Measurements from ENCODE around the gene GTF2A1L. TPM values are rescaled to one million over a fixed set of nuclear protein-coding genes. Genes with fewer than 3 reads are reported as not detected.

Gene GTF2A1L
- total RNA-seq, 2 experiments from 2014 or later = not detected

DNA sequence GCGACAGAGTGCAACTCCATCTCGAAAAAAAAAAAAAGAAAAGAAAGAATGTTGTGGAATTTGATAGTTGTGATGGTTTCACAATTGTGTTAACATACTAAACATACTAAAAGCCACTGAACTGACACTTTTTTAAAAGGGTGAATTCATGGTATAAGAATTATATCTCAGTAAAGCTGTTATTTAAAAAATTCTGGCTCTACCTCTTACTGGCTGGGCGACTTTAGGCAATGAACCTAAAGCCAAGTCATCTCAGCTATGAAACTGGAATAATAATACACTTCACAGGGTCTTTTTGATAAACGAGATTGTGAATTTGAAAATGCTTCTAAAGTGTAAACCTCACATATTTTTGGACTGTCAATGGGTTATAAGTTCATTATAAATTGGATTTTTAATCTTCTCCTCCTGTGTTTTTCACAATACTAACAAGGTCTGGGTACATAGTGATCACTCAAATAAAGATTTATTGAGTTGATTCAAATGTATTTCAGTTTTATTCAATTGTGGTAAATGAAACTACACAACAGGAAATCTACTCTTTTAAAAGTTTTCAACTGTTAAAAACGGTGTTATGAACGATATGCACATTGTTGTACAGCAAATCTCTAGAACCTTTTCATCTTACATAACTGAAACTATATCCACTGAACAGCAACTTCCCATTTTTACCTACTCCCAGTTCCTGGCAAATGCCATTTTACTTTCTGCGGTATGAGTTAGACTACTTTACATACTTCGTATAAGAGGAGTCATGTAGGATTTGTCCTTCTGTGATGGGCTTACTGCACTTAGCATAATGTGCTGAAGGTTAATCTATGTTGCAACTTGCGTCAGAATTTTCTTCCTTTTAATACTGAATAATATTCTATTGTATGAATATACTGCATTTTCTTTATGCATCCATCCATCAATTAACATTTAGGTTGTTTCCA lies 43.0 kb upstream of the GTF2A1L start:
- no peak for DNase-seq
- Mint-ChIP-seq H3K9me3 (no peaks in the 10 kb centered on the region), H3K27ac (no peak overlapping the region), H3K4me3 (no peak overlapping the region), H3K36me3 (ENCODE audit: low read depth) (no peaks in the 10 kb centered on the region), H3K4me1 (ENCODE audit: low read depth) (peaks cover 6% of the 10 kb centered on the region), H3K27me3 (no peaks in the 10 kb centered on the region)
- TF ChIP-seq, protein P1, sequence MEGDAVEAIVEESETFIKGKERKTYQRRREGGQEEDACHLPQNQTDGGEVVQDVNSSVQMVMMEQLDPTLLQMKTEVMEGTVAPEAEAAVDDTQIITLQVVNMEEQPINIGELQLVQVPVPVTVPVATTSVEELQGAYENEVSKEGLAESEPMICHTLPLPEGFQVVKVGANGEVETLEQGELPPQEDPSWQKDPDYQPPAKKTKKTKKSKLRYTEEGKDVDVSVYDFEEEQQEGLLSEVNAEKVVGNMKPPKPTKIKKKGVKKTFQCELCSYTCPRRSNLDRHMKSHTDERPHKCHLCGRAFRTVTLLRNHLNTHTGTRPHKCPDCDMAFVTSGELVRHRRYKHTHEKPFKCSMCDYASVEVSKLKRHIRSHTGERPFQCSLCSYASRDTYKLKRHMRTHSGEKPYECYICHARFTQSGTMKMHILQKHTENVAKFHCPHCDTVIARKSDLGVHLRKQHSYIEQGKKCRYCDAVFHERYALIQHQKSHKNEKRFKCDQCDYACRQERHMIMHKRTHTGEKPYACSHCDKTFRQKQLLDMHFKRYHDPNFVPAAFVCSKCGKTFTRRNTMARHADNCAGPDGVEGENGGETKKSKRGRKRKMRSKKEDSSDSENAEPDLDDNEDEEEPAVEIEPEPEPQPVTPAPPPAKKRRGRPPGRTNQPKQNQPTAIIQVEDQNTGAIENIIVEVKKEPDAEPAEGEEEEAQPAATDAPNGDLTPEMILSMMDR (IDR thresholded peaks at IDR 0.05) = no peak
- ChIA-PET CTCF (no interaction called here), POLR2A (no interaction called here)
- ATAC-seq = no peak
- intact Hi-C loops (cut with micrococcal nuclease) = no loop called here

DNA sequence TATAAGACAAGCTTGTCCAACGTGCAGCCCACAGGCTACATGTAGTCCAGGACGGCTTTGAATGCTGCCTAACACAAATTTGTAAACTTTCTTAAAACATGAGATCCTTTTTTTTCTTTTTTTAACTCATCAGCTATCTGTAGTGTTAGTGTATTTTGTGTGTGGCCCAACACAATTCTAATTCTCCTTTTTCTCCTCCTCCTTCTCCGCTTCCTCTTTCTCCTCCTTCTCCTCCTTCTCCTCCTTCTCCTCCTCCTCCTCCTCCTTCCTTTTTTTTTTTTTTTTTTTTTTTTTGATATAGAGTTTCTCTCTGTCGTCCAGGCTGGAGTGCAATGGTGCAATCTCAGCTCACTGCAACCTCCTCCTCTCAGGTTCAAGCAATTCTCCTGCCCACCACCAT lies 39.3 kb upstream of the GTF2A1L start:
- ATAC-seq (no peak), DNase-seq (no peak)
- Mint-ChIP-seq H3K27me3 (no peaks in the 10 kb centered on the region), H3K27ac (no peak overlapping the region), H3K36me3 (ENCODE audit: low read depth) (no peaks in the 10 kb centered on the region), H3K4me1 (ENCODE audit: low read depth) (peaks cover 6% of the 10 kb centered on the region), H3K4me3 (no peak overlapping the region), H3K9me3 (no peaks in the 10 kb centered on the region)
- CTCF ChIA-PET = no interaction called here
- TF ChIP-seq, protein P1 (IDR thresholded peaks at IDR 0.05) = no peak
- intact Hi-C loops (cut with micrococcal nuclease) = no loop called here
- POLR2A ChIA-PET = no interaction called here

DNA sequence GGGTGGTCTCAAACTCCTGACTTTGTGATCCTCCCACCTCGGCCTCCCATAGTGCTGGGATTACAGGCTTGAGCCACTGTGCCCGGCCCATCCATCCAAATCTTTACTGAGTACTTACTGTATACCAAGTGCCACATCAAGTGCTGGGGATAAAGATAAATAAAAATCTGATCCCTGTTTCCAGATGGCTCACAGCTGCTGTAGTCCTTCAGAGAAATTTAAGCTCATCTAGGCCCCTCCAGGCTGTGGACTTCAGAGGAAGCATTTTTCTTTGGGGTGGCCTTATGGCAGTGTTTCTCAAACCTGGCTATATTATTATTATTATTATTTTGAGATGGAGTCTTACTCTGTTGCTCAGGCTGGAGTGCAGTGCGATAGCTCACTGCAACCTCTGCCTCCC lies 33.7 kb upstream of the GTF2A1L start:
- Mint-ChIP-seq H3K36me3 (ENCODE audit: low read depth) (no peaks in the 10 kb centered on the region), H3K4me1 (ENCODE audit: low read depth) (peaks cover 5% of the 10 kb centered on the region), H3K27me3 (no peaks in the 10 kb centered on the region), H3K27ac (no peak overlapping the region), H3K9me3 (no peaks in the 10 kb centered on the region), H3K4me3 (no peak overlapping the region)
- ATAC-seq (no peak), DNase-seq (no peak)
- TF ChIP-seq, protein P1 (IDR thresholded peaks at IDR 0.05) = no peak
- ChIA-PET POLR2A (no interaction called here), CTCF (no interaction called here)
- intact Hi-C loops (cut with micrococcal nuclease) = no loop called here

DNA sequence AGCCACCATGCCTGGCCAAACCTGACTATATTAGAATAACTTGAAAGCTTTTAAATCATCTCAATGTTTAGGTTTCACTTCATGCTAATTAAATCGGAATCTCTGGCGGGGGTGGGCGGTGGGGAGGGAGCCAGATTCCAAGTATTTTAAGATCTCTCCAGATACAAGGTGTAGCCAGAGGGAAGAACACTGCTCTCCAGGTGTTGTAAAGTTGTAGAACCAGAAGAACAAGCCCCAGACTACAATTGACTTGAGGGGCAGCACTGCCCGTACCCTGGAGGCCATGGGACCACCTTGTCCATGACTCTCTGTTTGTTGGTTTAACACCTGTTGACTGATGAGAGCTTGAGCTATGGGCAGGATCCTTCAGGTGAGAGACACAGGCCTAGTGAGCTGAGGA lies 33.1 kb upstream of the GTF2A1L start:
- no peak for ATAC-seq
- POLR2A ChIA-PET = no interaction called here
- no peaks in the 10 kb centered on the region for H3K9me3 Mint-ChIP-seq
- H3K4me1 Mint-ChIP-seq (ENCODE audit: low read depth) = peaks cover 5% of the 10 kb centered on the region
- CTCF ChIA-PET = no interaction called here
- no peak overlapping the region for H3K27ac Mint-ChIP-seq
- no peaks in the 10 kb centered on the region for H3K36me3 Mint-ChIP-seq (ENCODE audit: low read depth)
- intact Hi-C loops (cut with micrococcal nuclease) = no loop called here
- H3K4me3 Mint-ChIP-seq = no peak overlapping the region
- DNase-seq = no peak
- TF ChIP-seq, protein P1 (IDR thresholded peaks at IDR 0.05) = no peak
- H3K27me3 Mint-ChIP-seq = no peaks in the 10 kb centered on the region

DNA sequence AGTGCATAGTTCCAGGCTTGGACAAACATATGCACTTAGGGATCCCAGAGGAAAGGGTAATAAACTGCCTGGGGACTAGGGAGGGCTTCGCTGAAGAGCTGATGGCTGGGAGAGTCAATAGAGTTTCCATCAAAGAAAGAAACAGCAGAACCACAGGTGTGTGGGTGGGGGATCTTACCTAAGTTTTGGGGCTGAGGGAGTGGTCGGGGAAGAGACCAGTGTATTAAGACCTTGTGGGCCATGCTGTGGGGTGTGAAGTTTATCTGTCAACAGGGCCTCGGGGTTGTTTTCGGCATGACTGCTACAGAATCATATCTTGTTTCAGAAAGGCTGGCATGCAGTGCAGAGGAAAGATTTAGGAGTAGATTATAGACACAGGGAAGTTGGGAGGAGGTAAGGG lies 31.2 kb upstream of the GTF2A1L start:
- Mint-ChIP-seq H3K4me3 (no peak overlapping the region), H3K9me3 (no peaks in the 10 kb centered on the region), H3K4me1 (ENCODE audit: low read depth) (peaks cover 5% of the 10 kb centered on the region), H3K27me3 (no peaks in the 10 kb centered on the region), H3K36me3 (ENCODE audit: low read depth) (no peaks in the 10 kb centered on the region), H3K27ac (peak overlapping the region; percentile 2)
- TF ChIP-seq, protein P1 (IDR thresholded peaks at IDR 0.05) = no peak
- POLR2A ChIA-PET = no interaction called here
- peak; percentile 45 for DNase-seq
- no peak for ATAC-seq
- CTCF ChIA-PET = interaction anchor here (1.3 kb wide), 1 partner anchor 17 kb away, joined by 3 read pairs; no protein-coding TSS in a partner anchor
- intact Hi-C loops (cut with micrococcal nuclease) = no loop called here

Measured in activated CD8-positive, alpha-beta T cell treated with anti-CD3 and anti-CD28 coated beads for 36 hours (primary cell).